Nephron (organoid): ENCODE data around the gene FGD3.
A peak's percentile ranks its signal among the peaks of the same experiment; 100 is the strongest.

Experiments
- H3K27ac Mint-ChIP-seq, 3 experiments: 2 replicates each; pipeline ENCODE4 v1.8.0; 2020; ENCODE audit warnings: mixed read lengths in 3 of 3, mild to moderate bottlenecking in 2 of 3, moderate library complexity in 1 of 3
- H3K27me3 Mint-ChIP-seq: 2 replicates; pipeline ENCODE4 v1.8.0; 2021; ENCODE audit warnings: low read depth, mild to moderate bottlenecking, moderate library complexity, mixed read lengths
- H3K36me3 Mint-ChIP-seq: 2 replicates; pipeline ENCODE4 v1.8.0; 2020; ENCODE audit warnings: low read depth, mixed read lengths
- H3K4me1 Mint-ChIP-seq: 2 replicates; pipeline ENCODE4 v1.8.0; 2020; ENCODE audit warnings: mixed read lengths
- H3K4me3 Mint-ChIP-seq, 3 experiments: 2 replicates each; pipeline ENCODE4 v1.8.0; 2020; ENCODE audit warnings: mild to moderate bottlenecking in 3 of 3, mixed read lengths in 3 of 3, moderate library complexity in 2 of 3
- H3K9me3 Mint-ChIP-seq: 2 replicates; pipeline ENCODE4 v1.8.0; 2020; ENCODE audit warnings: mixed read lengths
- TF ChIP-seq, protein P1 (sequence below), 3 experiments: fragments of 200-600 bp; sonication (generic); IDR thresholded peaks; one replicate each; pipeline ENCODE4 v1.5.0; 2021; ENCODE audit warnings: antibody characterized with exemption in 3 of 3; ENCODE audit not compliant: unreplicated experiment in 3 of 3

Gene FGD3

DNA sequence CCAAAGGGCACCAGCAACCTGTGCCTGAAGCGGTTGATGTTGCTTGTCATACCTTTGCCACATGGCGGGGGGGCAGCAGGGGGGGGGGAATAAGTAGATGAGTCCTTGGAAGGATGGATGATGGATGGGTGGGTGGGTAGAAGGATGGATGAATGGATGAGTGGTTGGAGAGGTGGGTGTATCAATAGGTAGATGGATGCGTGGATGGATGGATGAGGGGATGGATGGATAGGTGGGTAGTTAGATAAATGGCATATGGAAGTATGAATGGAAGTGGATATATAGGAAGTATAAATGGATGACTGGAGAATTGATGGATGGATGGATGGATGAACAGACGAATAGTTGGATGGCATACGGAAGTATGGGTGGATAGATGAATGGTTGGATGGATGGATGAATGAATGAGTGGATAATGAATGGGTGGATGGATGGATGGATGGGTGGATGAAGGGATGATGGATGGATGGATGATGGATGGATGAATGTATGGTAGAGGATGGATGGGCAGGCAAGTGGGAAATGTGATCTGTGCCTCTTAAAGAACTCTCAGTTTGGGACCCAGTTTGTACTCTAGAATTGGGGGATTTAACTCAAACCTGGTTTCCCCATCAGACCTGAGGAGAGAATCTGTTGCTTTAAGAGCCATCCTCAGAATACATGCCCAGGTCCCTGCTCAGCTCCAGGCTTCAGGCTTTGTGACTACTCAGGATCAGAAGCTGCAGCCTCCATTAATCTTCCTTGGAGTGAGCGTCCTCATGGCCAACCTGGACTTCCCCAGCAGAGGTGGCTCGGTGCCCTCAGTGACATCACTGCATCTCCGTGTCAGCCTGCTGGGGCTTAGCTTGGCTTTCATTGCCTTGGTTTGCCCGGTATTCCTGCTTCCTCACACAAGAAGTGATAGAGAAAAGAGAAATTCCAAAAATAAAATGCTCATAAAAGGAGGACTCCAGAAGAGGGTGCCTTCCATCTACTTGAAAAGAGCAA lies 83.6 kb downstream of the FGD3 start:
- H3K36me3 Mint-ChIP-seq, result no peaks in the 10 kb centered on the region
- H3K27me3 Mint-ChIP-seq, result peaks cover 15% of the 10 kb centered on the region
- H3K27ac Mint-ChIP-seq, result peak overlapping the region in 1 of 3 experiments; percentile 31
- H3K9me3 Mint-ChIP-seq, result no peaks in the 10 kb centered on the region
- H3K4me3 Mint-ChIP-seq, result no peak overlapping the region
- TF ChIP-seq, protein P1, sequence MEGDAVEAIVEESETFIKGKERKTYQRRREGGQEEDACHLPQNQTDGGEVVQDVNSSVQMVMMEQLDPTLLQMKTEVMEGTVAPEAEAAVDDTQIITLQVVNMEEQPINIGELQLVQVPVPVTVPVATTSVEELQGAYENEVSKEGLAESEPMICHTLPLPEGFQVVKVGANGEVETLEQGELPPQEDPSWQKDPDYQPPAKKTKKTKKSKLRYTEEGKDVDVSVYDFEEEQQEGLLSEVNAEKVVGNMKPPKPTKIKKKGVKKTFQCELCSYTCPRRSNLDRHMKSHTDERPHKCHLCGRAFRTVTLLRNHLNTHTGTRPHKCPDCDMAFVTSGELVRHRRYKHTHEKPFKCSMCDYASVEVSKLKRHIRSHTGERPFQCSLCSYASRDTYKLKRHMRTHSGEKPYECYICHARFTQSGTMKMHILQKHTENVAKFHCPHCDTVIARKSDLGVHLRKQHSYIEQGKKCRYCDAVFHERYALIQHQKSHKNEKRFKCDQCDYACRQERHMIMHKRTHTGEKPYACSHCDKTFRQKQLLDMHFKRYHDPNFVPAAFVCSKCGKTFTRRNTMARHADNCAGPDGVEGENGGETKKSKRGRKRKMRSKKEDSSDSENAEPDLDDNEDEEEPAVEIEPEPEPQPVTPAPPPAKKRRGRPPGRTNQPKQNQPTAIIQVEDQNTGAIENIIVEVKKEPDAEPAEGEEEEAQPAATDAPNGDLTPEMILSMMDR (IDR thresholded peaks at IDR 0.05; ENCODE audit: unreplicated experiment in 3 of 3), result no peak
- peaks cover 33% of the 10 kb centered on the region for H3K4me1 Mint-ChIP-seq

GRCh38 chr9:93031629-93032430 lies 84.5 kb downstream of the FGD3 start:
- TF ChIP-seq, protein P1 (IDR thresholded peaks at IDR 0.05; ENCODE audit: unreplicated experiment in 3 of 3), result no peak
- H3K4me1 Mint-ChIP-seq, result peaks cover 33% of the 10 kb centered on the region
- H3K9me3 Mint-ChIP-seq, result no peaks in the 10 kb centered on the region

GRCh38 chr9:93032545-93032944 lies 85.2 kb downstream of the FGD3 start:
- Mint-ChIP-seq H3K36me3 (no peaks in the 10 kb centered on the region), H3K4me1 (peaks cover 33% of the 10 kb centered on the region), H3K27me3 (peaks cover 15% of the 10 kb centered on the region), H3K4me3 (no peak overlapping the region), H3K9me3 (no peaks in the 10 kb centered on the region), H3K27ac (peak overlapping the region in 1 of 3 experiments; percentile 31)
- TF ChIP-seq, protein P1 (IDR thresholded peaks at IDR 0.05; ENCODE audit: unreplicated experiment in 3 of 3), result no peak

More at GRCh38 chr9:93031629-93032430, 84.5 kb downstream of the FGD3 start:
- peak overlapping the region in 1 of 3 experiments; percentile 41 for H3K4me3 Mint-ChIP-seq
- H3K27me3 Mint-ChIP-seq, result peaks cover 15% of the 10 kb centered on the region
- peak overlapping the region in 1 of 3 experiments; percentile 31 for H3K27ac Mint-ChIP-seq
- no peaks in the 10 kb centered on the region for H3K36me3 Mint-ChIP-seq

DNA sequence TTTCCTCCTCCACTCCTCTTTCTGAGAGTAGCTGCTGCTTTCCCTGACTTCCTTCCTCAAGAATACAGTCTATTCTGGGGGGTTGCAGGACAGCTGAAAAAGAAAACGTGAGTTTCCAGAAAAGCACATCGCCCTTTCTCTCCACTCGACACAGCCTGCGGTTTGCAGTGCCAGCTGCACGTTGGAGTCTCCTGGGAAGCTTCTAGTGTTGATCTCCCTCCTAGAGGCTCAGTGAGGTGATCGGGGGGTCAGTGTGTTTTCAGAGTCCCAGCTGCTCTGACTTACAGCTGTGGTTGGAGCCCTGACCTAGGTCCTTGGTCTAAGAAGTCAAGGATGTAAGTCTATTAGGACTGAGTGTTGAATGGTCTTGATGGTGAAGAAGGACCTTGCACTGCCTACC lies 86.2 kb downstream of the FGD3 start:
- Mint-ChIP-seq H3K27ac (peak overlapping the region; percentile 4 to 58 (median 37)), H3K9me3 (no peaks in the 10 kb centered on the region), H3K4me3 (peak overlapping the region in 1 of 3 experiments; percentile 51), H3K36me3 (no peaks in the 10 kb centered on the region), H3K4me1 (peaks cover 29% of the 10 kb centered on the region), H3K27me3 (peaks cover 11% of the 10 kb centered on the region)
- TF ChIP-seq, protein P1 (IDR thresholded peaks at IDR 0.05; ENCODE audit: unreplicated experiment in 3 of 3), result no peak

DNA sequence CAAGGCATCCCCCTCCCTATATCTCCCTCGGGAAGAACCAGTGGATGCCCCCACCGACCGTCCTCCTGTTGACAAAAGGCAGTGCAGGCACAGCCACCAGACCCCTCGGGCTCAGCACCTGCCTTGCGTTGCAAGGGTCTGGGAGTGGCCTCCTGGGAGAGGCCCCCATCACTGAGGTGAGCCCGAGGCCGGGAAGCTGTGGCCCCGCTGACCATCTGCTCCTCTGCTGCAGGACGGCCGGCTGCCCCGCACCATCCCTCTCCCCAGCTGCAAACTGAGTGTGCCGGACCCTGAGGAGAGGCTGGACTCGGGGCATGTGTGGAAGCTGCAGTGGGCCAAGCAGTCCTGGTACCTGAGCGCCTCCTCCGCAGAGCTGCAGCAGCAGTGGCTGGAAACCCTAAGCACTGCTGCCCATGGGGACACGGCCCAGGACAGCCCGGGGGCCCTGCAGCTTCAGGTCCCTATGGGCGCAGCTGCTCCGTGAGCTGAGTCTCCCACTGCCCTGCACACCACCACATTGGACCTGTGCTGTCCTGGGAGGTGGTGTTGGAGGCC lies 87.9 kb downstream of the FGD3 start:
- TF ChIP-seq, protein P1 (IDR thresholded peaks at IDR 0.05; ENCODE audit: unreplicated experiment in 3 of 3), result no peak
- H3K4me3 Mint-ChIP-seq, result no peak overlapping the region
- H3K4me1 Mint-ChIP-seq, result peaks cover 29% of the 10 kb centered on the region
- peaks cover 7% of the 10 kb centered on the region for H3K27me3 Mint-ChIP-seq
- H3K27ac Mint-ChIP-seq, result no peak overlapping the region
- no peaks in the 10 kb centered on the region for H3K36me3 Mint-ChIP-seq
- no peaks in the 10 kb centered on the region for H3K9me3 Mint-ChIP-seq
